HCT116 (cell line): ENCODE measurements around the gene TYRP1. TPM values are rescaled to one million over a fixed set of nuclear protein-coding genes. Genes with fewer than 3 reads are reported as not detected.

Experiments
- ATAC-seq: fragments of 200-7000 bp; cut with Tn5 transposase; 2 replicates; pipeline ENCODE4 v1.9.1; 2020; ENCODE audit warnings: mild to moderate bottlenecking, moderate library complexity
- BruUV-seq: library from RNA; stranded (reverse); fragments of 400-500 nt; replicated peaks from 2 replicates; lab custom pipeline; 2021; lab: Mats Ljungman, UMichigan
- CTCF ChIA-PET: fragments of 300-600 bp; sonication (Branson Sonifier 250); formaldehyde crosslinking; loops from one replicate; lab custom pipeline; 2021; ENCODE audit warnings: antibody characterized with exemption; lab: Charles Lee
- POLR2A ChIA-PET: fragments of 300-600, 350-600 bp; sonication (Branson Sonifier 250); formaldehyde crosslinking; loops from one replicate; lab custom pipeline; 2021; ENCODE audit warnings: antibody characterized with exemption; lab: Charles Lee
- RAD21 ChIA-PET, 2 experiments: fragments of 300-600 bp; sonication (Branson Sonifier 250); formaldehyde crosslinking; loops; one replicate each; lab custom pipeline; 2023; ENCODE audit warnings: low total read pairs in 2 of 2; ENCODE audit not compliant: uncharacterized antibody in 2 of 2, unreplicated experiment in 2 of 2, low non-redundant PET in 1 of 2; lab: Charles Lee
- DNase-seq: peaks from one replicate; pipeline ENCODE4 v3.0.0-alpha.2; 2010; ENCODE audit warnings: low read depth, low spot score
- H2AFZ ChIP-seq: fragments of 200-600 bp; shearing (Covaris generic), sonication (generic); 2 replicates; pipeline ENCODE4 v1.6.1; 2017; ENCODE audit warnings: low read depth, mixed run types, mixed read lengths, antibody characterized with exemption, low read length; ENCODE audit not compliant: poor library complexity, severe bottlenecking
- H3K27ac ChIP-seq: 2 replicates; pipeline ENCODE4 v1.5.1; 2012; ENCODE audit warnings: low read depth, low read length
- H3K27me3 ChIP-seq: fragments of 200-600 bp; sonication (generic); 2 replicates; pipeline ENCODE4 v1.6.1; 2016; ENCODE audit warnings: mixed run types, low read length, mixed read lengths; ENCODE audit not compliant: insufficient read depth
- H3K36me3 ChIP-seq, 2 experiments: fragments of 200-500 bp in 1 of 2; fragments of 200-600 bp in 1 of 2; sonication (Bioruptor generic) in 1 of 2; sonication (generic) in 1 of 2; 2 replicates each; pipeline versions ENCODE4 v1.5.1 to v1.6.1; 2014 to 2016; ENCODE audit warnings: low read length in 2 of 2, inconsistent platforms in 1 of 2, mixed read lengths in 1 of 2, mixed run types in 1 of 2; ENCODE audit not compliant: insufficient read depth in 2 of 2, control insufficient read depth in 1 of 2
- H3K4me1 ChIP-seq, 2 experiments: fragments of 200-600 bp in 1 of 2; sonication (generic) in 1 of 2; 2 replicates each; pipeline versions ENCODE4 v1.5.1 to v1.6.1; 2012 to 2017; ENCODE audit warnings: low read length in 2 of 2, inconsistent platforms in 1 of 2, mild to moderate bottlenecking in 1 of 2, mixed read lengths in 1 of 2, mixed run types in 1 of 2, moderate library complexity in 1 of 2; ENCODE audit not compliant: insufficient read depth in 2 of 2, control insufficient read depth in 1 of 2
- H3K4me2 ChIP-seq: fragments of 200-600 bp; sonication (generic); 2 replicates; pipeline ENCODE4 v1.6.1; 2017; ENCODE audit warnings: mixed run types, low read length, mixed read lengths
- H3K4me3 ChIP-seq, 2 experiments: fragments of 200-600 bp in 1 of 2; sonication (generic) in 1 of 2; replicated peaks in 1 of 2; 2 replicates each; pipeline ENCODE4 v1.5.1; 2011 to 2016; ENCODE audit warnings: low read length in 2 of 2, control low read depth in 1 of 2, low read depth in 1 of 2, mild to moderate bottlenecking in 1 of 2, mixed read lengths in 1 of 2, mixed run types in 1 of 2
- H3K79me2 ChIP-seq: fragments of 200-600 bp; sonication (generic); 2 replicates; pipeline ENCODE4 v1.6.1; 2017; ENCODE audit warnings: mild to moderate bottlenecking, mixed run types, low read length, moderate library complexity, mixed read lengths; ENCODE audit not compliant: insufficient read depth
- H3K9ac ChIP-seq: fragments of 200-600 bp; sonication (generic); 2 replicates; pipeline ENCODE4 v1.6.1; 2016; ENCODE audit warnings: low read length, mixed read lengths
- H3K9me2 ChIP-seq: fragments of 200-600 bp; sonication (generic), shearing (Covaris generic); 2 replicates; pipeline ENCODE4 v1.6.1; 2017; ENCODE audit warnings: mixed run types, mild to moderate bottlenecking, moderate library complexity; ENCODE audit not compliant: insufficient read depth
- H3K9me3 ChIP-seq, 2 experiments: fragments of 200-500 bp in 1 of 2; fragments of 200-600 bp in 1 of 2; sonication (Bioruptor generic) in 1 of 2; sonication (generic) in 1 of 2; 2 replicates each; pipeline ENCODE4 v1.6.1; 2014 to 2017; ENCODE audit warnings: low read length in 2 of 2, mixed read lengths in 2 of 2, inconsistent platforms in 1 of 2, low read depth in 1 of 2, mild to moderate bottlenecking in 1 of 2, mixed run types in 1 of 2, moderate library complexity in 1 of 2; ENCODE audit not compliant: control insufficient read depth in 1 of 2, insufficient read depth in 1 of 2
- H4K20me1 ChIP-seq: fragments of 200-600 bp; sonication (generic), shearing (Covaris generic); 2 replicates; pipeline ENCODE4 v1.6.1; 2017; ENCODE audit warnings: mixed run types, mild to moderate bottlenecking, moderate library complexity; ENCODE audit not compliant: insufficient read depth
- CBX3 ChIP-seq: IDR thresholded peaks from 2 replicates; pipeline ENCODE4 v1.6.1; 2012; ENCODE audit warnings: low read depth
- EGR1 ChIP-seq: IDR thresholded peaks from 2 replicates; pipeline ENCODE4 v1.6.1; 2012; ENCODE audit warnings: low read depth
- ELF1 ChIP-seq: IDR thresholded peaks from 2 replicates; pipeline ENCODE4 v1.6.1; 2012; ENCODE audit warnings: low read depth, borderline replicate concordance
- EZH2 ChIP-seq: fragments of 200-600 bp; sonication (generic); IDR thresholded peaks from 2 replicates; pipeline ENCODE4 v1.6.1; 2017; ENCODE audit warnings: antibody characterized with exemption, mixed run types
- EZH2phosphoT487 ChIP-seq: fragments of 200-600 bp; IDR thresholded peaks from 2 replicates; pipeline ENCODE4 v1.6.1; 2018; ENCODE audit warnings: antibody characterized with exemption, borderline replicate concordance
- FOSL1 ChIP-seq: IDR thresholded peaks from 2 replicates; pipeline ENCODE4 v1.6.1; 2012; ENCODE audit warnings: low read depth
- POLR2A ChIP-seq: IDR thresholded peaks from 2 replicates; pipeline ENCODE4 v1.7.0; 2011; ENCODE audit warnings: borderline replicate concordance; ENCODE audit not compliant: insufficient read depth, insufficient read length; ENCODE audit errors: extremely low read depth
- POLR2AphosphoS5 ChIP-seq: IDR thresholded peaks from 2 replicates; pipeline ENCODE4 v1.6.1; 2011; ENCODE audit warnings: mild to moderate bottlenecking, low read depth, low read length, moderate library complexity
- SIN3A ChIP-seq: IDR thresholded peaks from 2 replicates; pipeline ENCODE4 v1.6.1; 2012; ENCODE audit warnings: low read depth
- SP1 ChIP-seq: IDR thresholded peaks from 2 replicates; pipeline ENCODE4 v1.6.1; 2012; ENCODE audit warnings: low read depth
- SRF ChIP-seq: IDR thresholded peaks from 2 replicates; pipeline ENCODE4 v1.6.1; 2012; ENCODE audit warnings: low read depth
- ZFX ChIP-seq: fragments of 450-650 bp; IDR thresholded peaks from 2 replicates; pipeline ENCODE4 v1.6.1; 2017
- ZNF274 ChIP-seq: fragments of 200-500 bp; sonication (Bioruptor generic); IDR thresholded peaks from 2 replicates; pipeline ENCODE4 v1.6.1; 2014; ENCODE audit warnings: mild to moderate bottlenecking, low read depth, low read length, inconsistent platforms
- intact Hi-C: fragments of 100-400 bp; cut with micrococcal nuclease; formaldehyde crosslinking; loops from 2 replicates; pipeline ENCODE4 v1.10.0; 2022
- total RNA-seq: library from RNA; stranded (reverse); gene quantifications from one replicate; pipeline ENCODE4 v1.2.1, GENCODE V29; 2021; ENCODE audit not compliant: unreplicated experiment
- TF ChIP-seq, protein P1 (sequence below): IDR thresholded peaks from 2 replicates; pipeline ENCODE4 v1.6.1; 2012
- TF ChIP-seq, protein P2 (sequence below): IDR thresholded peaks from 2 replicates; pipeline ENCODE4 v1.6.1; 2011; ENCODE audit warnings: mild to moderate bottlenecking, low read length, moderate library complexity; ENCODE audit not compliant: insufficient replicate concordance; ENCODE audit errors: extremely low read depth
- TF ChIP-seq, protein P3 (sequence below): IDR thresholded peaks from 2 replicates; pipeline ENCODE4 v1.6.1; 2012
- TF ChIP-seq, protein P4 (sequence below), 3 experiments: fragments of 200-600 bp in 1 of 3; sonication (generic) in 1 of 3; IDR thresholded peaks in 2 of 3; conservative IDR thresholded peaks in 1 of 3; 2 replicates each; pipeline ENCODE4 v1.5.1; 2012 to 2017; ENCODE audit warnings: low read depth in 2 of 3, low read length in 2 of 3, antibody characterized with exemption in 1 of 3, borderline replicate concordance in 1 of 3, control low read depth in 1 of 3, mild to moderate bottlenecking in 1 of 3, mixed read lengths in 1 of 3, mixed run types in 1 of 3, moderate library complexity in 1 of 3; ENCODE audit not compliant: insufficient read depth in 1 of 3
- TF ChIP-seq, protein P5 (sequence below): IDR thresholded peaks from 2 replicates; pipeline ENCODE4 v1.6.1; 2012; ENCODE audit warnings: low read depth

The TYRP1 gene
- total RNA-seq, 1 experiment from 2014 or later, result not detected

DNA sequence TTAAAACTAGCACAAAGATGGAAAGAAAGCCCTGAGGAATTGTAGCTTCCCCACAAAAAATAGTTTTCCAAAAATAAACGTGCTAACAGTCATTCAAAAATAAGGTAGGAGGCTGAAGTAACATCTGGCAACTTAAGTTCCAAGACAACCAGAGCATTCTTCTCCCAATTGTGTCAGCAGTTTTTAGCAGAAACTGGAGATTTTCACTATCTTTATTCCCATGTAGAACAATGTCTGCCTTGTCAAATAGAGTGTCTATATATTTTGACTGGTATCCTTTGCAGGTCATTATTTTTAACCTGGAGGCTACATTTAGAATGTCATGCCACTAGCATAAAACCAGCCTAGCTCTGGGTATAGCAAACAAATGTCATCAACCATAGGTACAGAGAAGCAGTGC is 10.8 kb downstream of the TYRP1 start:
- Histone ChIP-seq H3K9me2 (no peaks in the 10 kb centered on the region), H3K79me2 (no peaks in the 10 kb centered on the region), H2AFZ (no peak overlapping the region), H3K9ac (no peak overlapping the region), H3K9me3 (no peaks in the 10 kb centered on the region), H3K4me1 (peaks cover 6 to 9% of the 10 kb centered on the region in 2 experiments; a peak in 3 of 4 replicates), H3K36me3 (no peaks in the 10 kb centered on the region), H3K4me2 (no peak overlapping the region), H4K20me1 (no peaks in the 10 kb centered on the region), H3K4me3 (no peak overlapping the region), H3K27me3 (no peaks in the 10 kb centered on the region), H3K27ac (no peak overlapping the region)
- RAD21 ChIA-PET, result no interaction called here
- no peak for ATAC-seq
- DNase-seq, result no peak
- CTCF ChIA-PET, result interaction anchor here (0.9 kb wide), 1 partner anchor 16 kb away, joined by 3 read pairs; no protein-coding TSS in a partner anchor
- no TSS peak for BruUV-seq
- intact Hi-C loops, result loop anchor here (2.0 to 5.0 kb wide), 3 partner anchors 328 to 1648 kb away; no protein-coding TSS in a partner anchor
- POLR2A ChIA-PET, result no interaction called here
- TF ChIP-seq SRF (no peak), EZH2 (no peak), FOSL1 (no peak), CBX3 (no peak), ELF1 (no peak), POLR2A (no peak), EZH2phosphoT487 (no peak), POLR2AphosphoS5 (no peak), ZFX (no peak), EGR1 (no peak), ZNF274 (no peak), SP1 (no peak), SIN3A (no peak)
- TF ChIP-seq, protein P1, sequence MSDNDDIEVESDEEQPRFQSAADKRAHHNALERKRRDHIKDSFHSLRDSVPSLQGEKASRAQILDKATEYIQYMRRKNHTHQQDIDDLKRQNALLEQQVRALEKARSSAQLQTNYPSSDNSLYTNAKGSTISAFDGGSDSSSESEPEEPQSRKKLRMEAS, result no peak
- TF ChIP-seq, protein P2, sequence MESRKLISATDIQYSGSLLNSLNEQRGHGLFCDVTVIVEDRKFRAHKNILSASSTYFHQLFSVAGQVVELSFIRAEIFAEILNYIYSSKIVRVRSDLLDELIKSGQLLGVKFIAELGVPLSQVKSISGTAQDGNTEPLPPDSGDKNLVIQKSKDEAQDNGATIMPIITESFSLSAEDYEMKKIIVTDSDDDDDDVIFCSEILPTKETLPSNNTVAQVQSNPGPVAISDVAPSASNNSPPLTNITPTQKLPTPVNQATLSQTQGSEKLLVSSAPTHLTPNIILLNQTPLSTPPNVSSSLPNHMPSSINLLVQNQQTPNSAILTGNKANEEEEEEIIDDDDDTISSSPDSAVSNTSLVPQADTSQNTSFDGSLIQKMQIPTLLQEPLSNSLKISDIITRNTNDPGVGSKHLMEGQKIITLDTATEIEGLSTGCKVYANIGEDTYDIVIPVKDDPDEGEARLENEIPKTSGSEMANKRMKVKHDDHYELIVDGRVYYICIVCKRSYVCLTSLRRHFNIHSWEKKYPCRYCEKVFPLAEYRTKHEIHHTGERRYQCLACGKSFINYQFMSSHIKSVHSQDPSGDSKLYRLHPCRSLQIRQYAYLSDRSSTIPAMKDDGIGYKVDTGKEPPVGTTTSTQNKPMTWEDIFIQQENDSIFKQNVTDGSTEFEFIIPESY, result no peak
- TF ChIP-seq, protein P3, sequence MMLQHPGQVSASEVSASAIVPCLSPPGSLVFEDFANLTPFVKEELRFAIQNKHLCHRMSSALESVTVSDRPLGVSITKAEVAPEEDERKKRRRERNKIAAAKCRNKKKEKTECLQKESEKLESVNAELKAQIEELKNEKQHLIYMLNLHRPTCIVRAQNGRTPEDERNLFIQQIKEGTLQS, result no peak
- TF ChIP-seq, protein P4, sequence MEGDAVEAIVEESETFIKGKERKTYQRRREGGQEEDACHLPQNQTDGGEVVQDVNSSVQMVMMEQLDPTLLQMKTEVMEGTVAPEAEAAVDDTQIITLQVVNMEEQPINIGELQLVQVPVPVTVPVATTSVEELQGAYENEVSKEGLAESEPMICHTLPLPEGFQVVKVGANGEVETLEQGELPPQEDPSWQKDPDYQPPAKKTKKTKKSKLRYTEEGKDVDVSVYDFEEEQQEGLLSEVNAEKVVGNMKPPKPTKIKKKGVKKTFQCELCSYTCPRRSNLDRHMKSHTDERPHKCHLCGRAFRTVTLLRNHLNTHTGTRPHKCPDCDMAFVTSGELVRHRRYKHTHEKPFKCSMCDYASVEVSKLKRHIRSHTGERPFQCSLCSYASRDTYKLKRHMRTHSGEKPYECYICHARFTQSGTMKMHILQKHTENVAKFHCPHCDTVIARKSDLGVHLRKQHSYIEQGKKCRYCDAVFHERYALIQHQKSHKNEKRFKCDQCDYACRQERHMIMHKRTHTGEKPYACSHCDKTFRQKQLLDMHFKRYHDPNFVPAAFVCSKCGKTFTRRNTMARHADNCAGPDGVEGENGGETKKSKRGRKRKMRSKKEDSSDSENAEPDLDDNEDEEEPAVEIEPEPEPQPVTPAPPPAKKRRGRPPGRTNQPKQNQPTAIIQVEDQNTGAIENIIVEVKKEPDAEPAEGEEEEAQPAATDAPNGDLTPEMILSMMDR (IDR thresholded peaks at IDR 0.05 in 2 of 3, conservative IDR thresholded peaks at IDR 0.05 in 1 of 3; ENCODE audit: borderline replicate concordance in 1 of 3, insufficient read depth in 1 of 3, low read depth in 2 of 3, low read length in 2 of 3), result no peak
- TF ChIP-seq, protein P5, sequence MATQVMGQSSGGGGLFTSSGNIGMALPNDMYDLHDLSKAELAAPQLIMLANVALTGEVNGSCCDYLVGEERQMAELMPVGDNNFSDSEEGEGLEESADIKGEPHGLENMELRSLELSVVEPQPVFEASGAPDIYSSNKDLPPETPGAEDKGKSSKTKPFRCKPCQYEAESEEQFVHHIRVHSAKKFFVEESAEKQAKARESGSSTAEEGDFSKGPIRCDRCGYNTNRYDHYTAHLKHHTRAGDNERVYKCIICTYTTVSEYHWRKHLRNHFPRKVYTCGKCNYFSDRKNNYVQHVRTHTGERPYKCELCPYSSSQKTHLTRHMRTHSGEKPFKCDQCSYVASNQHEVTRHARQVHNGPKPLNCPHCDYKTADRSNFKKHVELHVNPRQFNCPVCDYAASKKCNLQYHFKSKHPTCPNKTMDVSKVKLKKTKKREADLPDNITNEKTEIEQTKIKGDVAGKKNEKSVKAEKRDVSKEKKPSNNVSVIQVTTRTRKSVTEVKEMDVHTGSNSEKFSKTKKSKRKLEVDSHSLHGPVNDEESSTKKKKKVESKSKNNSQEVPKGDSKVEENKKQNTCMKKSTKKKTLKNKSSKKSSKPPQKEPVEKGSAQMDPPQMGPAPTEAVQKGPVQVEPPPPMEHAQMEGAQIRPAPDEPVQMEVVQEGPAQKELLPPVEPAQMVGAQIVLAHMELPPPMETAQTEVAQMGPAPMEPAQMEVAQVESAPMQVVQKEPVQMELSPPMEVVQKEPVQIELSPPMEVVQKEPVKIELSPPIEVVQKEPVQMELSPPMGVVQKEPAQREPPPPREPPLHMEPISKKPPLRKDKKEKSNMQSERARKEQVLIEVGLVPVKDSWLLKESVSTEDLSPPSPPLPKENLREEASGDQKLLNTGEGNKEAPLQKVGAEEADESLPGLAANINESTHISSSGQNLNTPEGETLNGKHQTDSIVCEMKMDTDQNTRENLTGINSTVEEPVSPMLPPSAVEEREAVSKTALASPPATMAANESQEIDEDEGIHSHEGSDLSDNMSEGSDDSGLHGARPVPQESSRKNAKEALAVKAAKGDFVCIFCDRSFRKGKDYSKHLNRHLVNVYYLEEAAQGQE, result no peak
